GM12878 (cell line): ENCODE measurements around the gene TMEM256. TPM values are rescaled to one million over a fixed set of nuclear protein-coding genes. Genes with fewer than 3 reads are reported as not detected.

Experiments used
- ATAC-seq: fragments of 200-7000 bp; cut with Tn5 transposase; 3 replicates; pipeline ENCODE4 v1.9.1; 2020; ENCODE audit warnings: mild to moderate bottlenecking, moderate library complexity
- BruUV-seq: library from RNA; stranded (reverse); fragments of 400-500 nt; replicated peaks from 2 replicates; lab custom pipeline; 2021; lab: Mats Ljungman, UMichigan
- CTCF ChIA-PET: fragments of 300-600 bp; sonication (Branson Sonifier 250); formaldehyde crosslinking; extraction: SDS; loops from one replicate; lab custom pipeline; 2021; ENCODE audit warnings: inconsistent platforms; lab: Yijun Ruan, JAX
- POLR2A ChIA-PET: fragments of 350-600 bp; formaldehyde crosslinking; extraction: SDS; loops from one replicate; lab custom pipeline; 2021; ENCODE audit warnings: inconsistent platforms; lab: Charles Lee
- RAD21 ChIA-PET: fragments of 300-600 bp; sonication (Branson Sonifier 250); formaldehyde crosslinking; loops from one replicate; lab custom pipeline; 2023; ENCODE audit warnings: antibody characterized with exemption; ENCODE audit not compliant: unreplicated experiment; lab: Charles Lee
- SMC1A ChIA-PET: fragments of 300-600 bp; sonication (Branson Sonifier 250); formaldehyde crosslinking; loops from one replicate; lab custom pipeline; 2023; ENCODE audit not compliant: unreplicated experiment, uncharacterized antibody; lab: Charles Lee
- DNase-seq: peaks from one replicate; pipeline ENCODE4 v3.0.0-alpha.2; 2011; ENCODE audit warnings: low read depth, low spot score
- FAIRE-seq: peaks from 3 replicates; lab custom pipeline; 2011; peaks lifted over from hg19 to GRCh38; lab: Jason Lieb, UNC
- H2AFZ ChIP-seq: 2 replicates; pipeline ENCODE4 v1.6.0; 2011; ENCODE audit warnings: low read depth, low read length, control low read depth; ENCODE audit not compliant: control insufficient read depth
- H3K27ac ChIP-seq: 2 replicates; pipeline ENCODE4 v1.5.1; 2011; ENCODE audit warnings: control low read depth; ENCODE audit not compliant: control insufficient read depth, insufficient read depth
- H3K27me3 ChIP-seq, 2 experiments: replicated peaks in 1 of 2; 2 replicates each; pipeline versions ENCODE4 v1.6.0 to v1.6.1; 2011; ENCODE audit warnings: low read length in 1 of 2; ENCODE audit not compliant: control insufficient read depth in 2 of 2, insufficient read depth in 2 of 2
- H3K36me3 ChIP-seq, 2 experiments: 2 replicates each; pipeline ENCODE4 v1.5.1; 2011; ENCODE audit warnings: low read length in 1 of 2; ENCODE audit not compliant: control insufficient read depth in 2 of 2, insufficient read depth in 2 of 2
- H3K4me1 ChIP-seq: 2 replicates; pipeline ENCODE4 v1.6.1; 2011; ENCODE audit warnings: mild to moderate bottlenecking, low read length, moderate library complexity, mixed read lengths; ENCODE audit not compliant: control insufficient read depth, insufficient read depth
- H3K4me2 ChIP-seq: 2 replicates; pipeline ENCODE4 v1.6.0; 2011; ENCODE audit warnings: control low read depth; ENCODE audit not compliant: control insufficient read depth, insufficient read depth
- H3K4me3 ChIP-seq: fragments of 200-600 bp; sonication (generic); 2 replicates; pipeline ENCODE4 v1.5.1; 2016
- H3K79me2 ChIP-seq: 2 replicates; pipeline ENCODE4 v1.6.0; 2011; ENCODE audit warnings: low read length; ENCODE audit not compliant: control insufficient read depth, insufficient read depth
- H3K9ac ChIP-seq: 2 replicates; pipeline ENCODE4 v1.8.0; 2011; ENCODE audit warnings: low read length, control low read depth, mixed read lengths; ENCODE audit not compliant: control insufficient read depth, insufficient read depth
- H3K9me3 ChIP-seq: replicated peaks from 3 replicates; pipeline ENCODE4 v1.5.1; 2011; ENCODE audit warnings: mild to moderate bottlenecking, low read length; ENCODE audit not compliant: control insufficient read depth, insufficient read depth
- H4K20me1 ChIP-seq: 2 replicates; pipeline ENCODE4 v1.6.0; 2011; ENCODE audit not compliant: control insufficient read depth, insufficient read depth
- CBX3 ChIP-seq: fragments of 200-600 bp; sonication (generic); IDR thresholded peaks from 2 replicates; pipeline ENCODE4 v1.6.1; 2016; ENCODE audit warnings: low read depth, borderline replicate concordance
- GABPA ChIP-seq: IDR thresholded peaks from 2 replicates; pipeline ENCODE4 v1.6.1; 2014; ENCODE audit warnings: antibody characterized with exemption, low read depth, mild to moderate bottlenecking, inconsistent platforms
- SMARCA5 ChIP-seq: fragments of 450-650 bp; IDR thresholded peaks from 2 replicates; pipeline ENCODE4 v1.6.1; 2017; ENCODE audit warnings: mild to moderate bottlenecking
- TAF1 ChIP-seq: IDR thresholded peaks from 2 replicates; pipeline ENCODE4 v1.6.1; 2011; ENCODE audit warnings: mild to moderate bottlenecking, low read depth, low read length, borderline replicate concordance
- WRNIP1 ChIP-seq: IDR thresholded peaks from 2 replicates; pipeline ENCODE4 v1.6.1; 2011; ENCODE audit warnings: low read depth, low read length, improper control_type of control experiment, borderline replicate concordance
- ZNF274 ChIP-seq: IDR thresholded peaks from one replicate; pipeline ENCODE4 v1.8.0; 2011; ENCODE audit not compliant: insufficient read length, insufficient read depth
- ZNF687 ChIP-seq: fragments of 450-650 bp; IDR thresholded peaks from 2 replicates; pipeline ENCODE4 v1.6.1; 2017; ENCODE audit warnings: mild to moderate bottlenecking, moderate library complexity
- WGBS: methylation state at CpG from one replicate; pipeline ENCODE4 v1.1.6; 2016; ENCODE audit warnings: low lambda C conversion rate; ENCODE audit not compliant: insufficient replicate concordance, insufficient coverage; ENCODE audit errors: missing lambda C conversion rate; 5-methylcytosine and 5-hydroxymethylcytosine counted together
- in situ Hi-C: fragments of 300-500 bp; cut with MboI; formaldehyde crosslinking; loops from 9 replicates; pipeline ENCODE4 v1.14.3; 2018; ENCODE audit warnings: mixed read lengths
- intact Hi-C: fragments of 100-400 bp; cut with micrococcal nuclease; formaldehyde crosslinking; loops from one replicate; pipeline ENCODE4 v1.14.2; 2022; ENCODE audit not compliant: unreplicated experiment
- polyA plus RNA-seq, 11 experiments: library from polyadenylated mRNA; depleted of rRNA in 4 of 11; unstranded in 6 of 11; stranded (reverse) in 5 of 11; fragments of >200 nt; fragmentation: Nextera tagmentation in 4 of 11; fragmentation: Illumina TruSeq in 1 of 11; extraction: Ambion mirVana in 4 of 11; extraction: Trizol in 1 of 11; gene quantifications; 1 replicate in 1 of 11; 2 replicates in 10 of 11; pipeline versions ENCODE4 v1.2.1 to v1.2.3, GENCODE V29; 2011 to 2016; ENCODE audit warnings: inconsistent platforms in 2 of 11, missing spikeins in 2 of 11, low read depth in 1 of 11
- total RNA-seq, 4 experiments: library from RNA; depleted of rRNA in 3 of 4; stranded (reverse); fragments of >200 nt in 3 of 4; fragmentation: Illumina TruSeq in 1 of 4; extraction: Trizol in 1 of 4; gene quantifications; 2 replicates each; pipeline versions ENCODE4 v1.2.1 to v1.2.3, GENCODE V29; 2013 to 2021

TMEM256 gene
- total and polyA plus RNA-seq, 10 of the 15 experiments (the other 5 are each of a cell fraction or from before 2014, with no cell fraction given): 57.3 to 342 (median 95.7) TPM

DNA sequence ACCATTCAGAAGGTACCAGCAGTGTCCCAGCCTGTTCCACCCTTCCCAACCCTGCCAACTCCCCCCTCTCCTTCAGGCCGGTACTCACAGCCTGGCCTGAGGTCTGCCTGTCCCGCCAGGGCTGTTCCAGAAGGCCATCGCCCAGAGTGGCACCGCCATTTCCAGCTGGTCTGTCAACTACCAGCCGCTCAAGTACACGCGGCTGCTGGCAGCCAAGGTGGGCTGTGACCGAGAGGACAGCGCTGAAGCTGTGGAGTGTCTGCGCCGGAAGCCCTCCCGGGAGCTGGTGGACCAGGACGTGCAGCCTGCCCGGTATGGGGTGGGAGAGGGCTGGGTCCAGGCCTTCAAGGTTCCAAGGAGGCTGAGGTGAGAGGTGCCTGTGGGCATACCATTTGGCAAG lies 10.9 kb upstream of the TMEM256 start:
- ChIA-PET CTCF (no interaction called here), RAD21 (no interaction called here), POLR2A (no interaction called here), SMC1A (no interaction called here)
- DNase-seq (no peak), ATAC-seq (no peak), FAIRE-seq (no peak)
- H3K4me1 ChIP-seq: no peaks in the 10 kb centered on the region
- in situ Hi-C loops: no loop called here
- no peaks in the 10 kb centered on the region for H3K36me3 ChIP-seq
- no peaks in the 10 kb centered on the region for H3K9me3 ChIP-seq
- H3K4me3 ChIP-seq: no peak overlapping the region
- H4K20me1 ChIP-seq: no peaks in the 10 kb centered on the region
- H3K27me3 ChIP-seq: no peaks in the 10 kb centered on the region; a peak in 2 of 4 replicates
- H3K4me2 ChIP-seq: no peak overlapping the region
- TF ChIP-seq ZNF274: no peak
- TF ChIP-seq CBX3: no peak
- no peak for TF ChIP-seq ZNF687
- no peak for TF ChIP-seq GABPA
- no peak for TF ChIP-seq SMARCA5
- no peak for TF ChIP-seq TAF1
- no peak for TF ChIP-seq WRNIP1
- BruUV-seq: no TSS peak
- no peak overlapping the region for H3K9ac ChIP-seq
- no peak overlapping the region for H2AFZ ChIP-seq
- H3K79me2 ChIP-seq: no peaks in the 10 kb centered on the region
- H3K27ac ChIP-seq: no peak overlapping the region
- intact Hi-C loops: no loop called here
- 72% methylated on average over 14 of the region's 14 CpGs for WGBS
